HUES48 (cell line): ENCODE results near the gene NOTUM.
"Not testable (repeated sequence)": the region's sequence is repeated elsewhere in the genome, so short reads cannot be mapped to it uniquely, and the experiment has no call there.

Source experiments
- H3K27ac ChIP-seq: one replicate; pipeline ENCODE4 v1.7.0; 2013; ENCODE audit warnings: low read depth, low read length, inconsistent platforms
- H3K27me3 ChIP-seq: 2 replicates; pipeline ENCODE4 v1.6.1; 2013; ENCODE audit warnings: mild to moderate bottlenecking, low read length; ENCODE audit not compliant: control insufficient read depth, insufficient read depth
- H3K36me3 ChIP-seq: 2 replicates; pipeline ENCODE4 v1.6.1; 2013; ENCODE audit warnings: low read length; ENCODE audit not compliant: control insufficient read depth, insufficient read depth
- H3K4me1 ChIP-seq: 2 replicates; pipeline ENCODE4 v1.6.1; 2013; ENCODE audit warnings: mild to moderate bottlenecking, low read length; ENCODE audit not compliant: control insufficient read depth, insufficient read depth
- H3K4me3 ChIP-seq: 2 replicates; pipeline ENCODE4 v1.5.1; 2013; ENCODE audit warnings: mild to moderate bottlenecking, low read depth, low read length
- H3K9ac ChIP-seq: 2 replicates; pipeline ENCODE4 v1.6.1; 2013; ENCODE audit warnings: mild to moderate bottlenecking, low read depth, low read length, moderate library complexity
- H3K9me3 ChIP-seq: 2 replicates; pipeline ENCODE4 v1.6.1; 2013; ENCODE audit warnings: low read length; ENCODE audit not compliant: control insufficient read depth, insufficient read depth

The NOTUM gene

DNA sequence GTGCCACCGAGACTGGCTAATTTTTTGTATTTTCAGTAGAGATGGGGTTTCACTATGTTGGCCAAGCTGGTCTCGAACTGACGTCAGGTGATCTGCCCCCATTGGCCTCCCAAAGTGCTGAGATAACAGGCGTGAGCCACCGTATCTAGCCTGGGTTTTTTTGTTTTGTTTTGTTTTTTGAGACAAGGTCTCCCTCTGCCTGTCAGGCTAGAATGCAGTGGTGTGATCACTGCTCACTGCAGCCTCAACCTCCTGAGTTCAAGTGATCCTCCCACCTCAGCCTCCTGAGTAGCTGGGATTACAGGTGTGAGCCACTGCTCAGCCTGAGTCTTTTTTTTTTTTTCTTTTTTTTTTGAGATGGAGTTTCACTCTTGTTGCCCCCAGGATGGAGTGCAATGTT lies 7.5 kb downstream of the NOTUM start:
- not testable (repeated sequence) for H3K4me3 ChIP-seq, H3K27ac ChIP-seq, H3K9ac ChIP-seq, H3K9me3 ChIP-seq, H3K36me3 ChIP-seq, H3K4me1 ChIP-seq
- peaks cover 23% of the 10 kb centered on the region for H3K27me3 ChIP-seq

DNA sequence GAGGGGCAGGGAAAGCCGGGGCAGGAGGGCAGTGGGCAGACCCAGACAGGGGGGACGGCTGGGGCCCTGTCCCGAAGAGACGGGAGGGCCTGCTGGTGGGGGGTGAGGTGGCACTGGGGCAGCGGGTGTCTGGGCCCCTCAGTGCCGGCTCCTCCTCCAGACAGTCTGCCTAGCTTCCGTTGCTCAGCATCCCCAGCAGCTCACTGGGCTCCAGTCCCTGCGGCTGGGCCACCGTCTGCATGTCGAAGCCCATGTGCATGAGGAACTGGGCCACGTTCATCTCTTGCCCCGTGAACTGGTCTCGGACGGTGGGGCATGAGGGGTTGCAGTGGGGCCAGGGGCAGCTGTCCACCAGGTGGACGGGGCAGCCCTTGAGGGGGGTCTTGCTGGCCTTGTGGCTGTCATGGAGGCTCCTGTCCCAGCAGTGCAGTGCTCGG lies 8.2 kb downstream of the NOTUM start:
- Histone ChIP-seq H3K9ac (no peak overlapping the region), H3K4me1 (no peaks in the 10 kb centered on the region), H3K9me3 (no peaks in the 10 kb centered on the region), H3K4me3 (no peak overlapping the region), H3K27me3 (peaks cover 17% of the 10 kb centered on the region; the same call in 1 of the 2 replicates), H3K27ac (no peak overlapping the region), H3K36me3 (no peaks in the 10 kb centered on the region)

DNA sequence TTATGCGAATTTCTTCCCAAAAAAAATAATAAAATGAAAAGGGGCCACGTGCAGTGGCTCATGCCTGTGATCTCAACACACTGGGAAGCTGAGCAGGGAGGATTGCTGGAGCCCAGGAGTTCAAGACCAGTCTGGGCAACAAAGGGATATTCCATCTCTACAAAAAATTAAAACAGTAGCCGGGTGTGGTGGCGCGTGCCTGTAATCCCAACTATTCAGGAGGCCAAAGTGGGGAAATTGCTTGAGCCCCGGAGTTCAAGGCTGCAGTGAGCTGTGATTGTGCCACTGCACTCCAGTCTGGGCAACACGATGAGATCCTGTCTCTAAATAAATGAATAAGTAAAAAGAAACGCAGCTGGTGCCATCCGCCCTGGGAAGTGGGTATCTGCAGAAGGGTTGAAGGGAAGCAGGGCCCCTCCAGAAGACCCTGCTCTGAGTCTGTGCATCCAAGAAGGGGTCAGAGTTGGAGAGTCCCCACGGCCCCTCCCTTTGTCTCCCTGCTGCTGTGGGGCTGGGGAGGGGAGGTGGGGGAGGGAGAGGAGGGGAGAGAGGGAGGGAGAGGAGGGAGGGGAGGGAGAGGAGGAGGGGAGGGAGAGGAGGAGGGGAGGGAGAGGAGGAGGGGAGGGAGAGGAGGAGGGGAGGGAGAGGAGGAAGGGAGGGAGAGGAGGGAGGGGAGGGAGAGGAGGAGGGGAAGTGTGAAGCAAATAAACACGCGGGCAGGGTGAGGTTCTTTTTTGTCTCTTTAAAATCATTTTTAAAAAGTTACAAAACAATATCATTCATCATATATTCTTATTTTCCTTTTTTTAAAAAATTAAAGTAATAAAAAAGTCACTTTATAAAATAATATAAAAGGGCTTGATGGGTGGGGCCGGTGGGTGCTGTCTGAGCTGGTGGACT lies 9.0 kb downstream of the NOTUM start:
- Histone ChIP-seq H3K27ac (no peak overlapping the region), H3K9me3 (no peaks in the 10 kb centered on the region)

DNA sequence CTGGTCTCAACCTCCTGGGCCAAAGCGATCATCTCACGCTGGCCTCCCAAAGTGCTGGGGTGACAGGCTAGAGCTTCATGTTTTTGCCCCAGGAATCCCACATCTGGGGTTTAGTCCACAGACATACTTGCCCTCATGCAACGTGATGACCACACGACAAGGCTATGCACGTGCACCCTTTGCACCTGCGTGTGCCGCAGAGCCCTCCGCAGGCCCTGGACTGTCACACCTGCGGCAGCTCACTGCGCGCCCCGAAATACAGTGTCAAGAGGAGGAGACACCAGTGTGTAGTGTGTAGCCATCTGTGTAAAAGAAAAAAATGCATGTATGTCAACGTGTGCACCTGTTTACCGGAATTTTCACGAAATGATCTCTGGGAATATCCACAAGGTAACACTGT lies 10.5 kb downstream of the NOTUM start:
- Histone ChIP-seq H3K27me3 (no peaks in the 10 kb centered on the region), H3K9me3 (no peaks in the 10 kb centered on the region), H3K9ac (no peak overlapping the region), H3K4me3 (no peak overlapping the region), H3K4me1 (no peaks in the 10 kb centered on the region), H3K36me3 (no peaks in the 10 kb centered on the region), H3K27ac (no peak overlapping the region)

More for the DNA sequence above, 9.0 kb downstream of the NOTUM start:
- Histone ChIP-seq H3K4me1 (no peaks in the 10 kb centered on the region), H3K36me3 (no peaks in the 10 kb centered on the region), H3K4me3 (no peak overlapping the region), H3K9ac (no peak overlapping the region), H3K27me3 (peaks cover 9% of the 10 kb centered on the region; the same call in 1 of the 2 replicates)

DNA sequence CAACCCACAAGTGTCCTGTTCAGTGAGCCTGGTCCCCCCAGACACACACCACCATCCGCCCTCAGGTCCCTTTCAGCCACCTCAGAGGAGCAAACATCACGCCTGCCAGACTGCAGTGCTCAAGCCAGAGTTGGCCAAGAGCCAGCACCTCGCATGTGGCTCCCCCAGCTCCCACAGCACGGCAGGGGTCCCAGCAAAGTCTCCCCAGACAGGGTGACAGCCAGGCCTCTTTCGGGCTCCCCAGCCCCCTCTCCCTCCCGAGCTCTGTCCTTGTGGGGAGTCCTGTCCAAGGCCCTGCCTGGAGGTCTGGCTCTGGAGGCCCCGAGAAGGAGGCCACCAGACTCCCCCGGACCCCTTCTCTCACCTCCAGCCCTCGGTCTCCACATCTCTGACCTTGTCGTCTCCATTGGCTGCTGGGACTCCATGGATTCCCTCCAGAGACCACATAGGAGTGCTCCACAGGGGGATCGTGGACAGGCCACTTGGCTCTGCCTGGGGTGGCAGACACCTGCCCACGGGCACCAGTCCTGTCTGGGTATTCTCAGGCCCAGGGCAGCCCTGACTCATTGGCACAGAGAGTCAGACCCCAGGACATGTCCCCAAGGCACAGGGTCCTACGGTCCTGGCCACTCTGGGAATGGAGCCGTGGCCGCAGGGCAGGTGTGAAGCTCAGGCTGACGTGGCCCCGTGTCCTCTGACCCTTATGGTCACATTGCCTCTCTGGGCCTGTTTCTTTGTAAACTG lies 12.2 kb downstream of the NOTUM start:
- Histone ChIP-seq H3K9ac (no peak overlapping the region), H3K4me3 (no peak overlapping the region), H3K9me3 (no peaks in the 10 kb centered on the region), H3K27me3 (0 out of 2 replicates have a peak, but pooled peaks cover 3% of the 10 kb centered on the region), H3K27ac (no peak overlapping the region), H3K36me3 (no peaks in the 10 kb centered on the region), H3K4me1 (no peaks in the 10 kb centered on the region)

DNA sequence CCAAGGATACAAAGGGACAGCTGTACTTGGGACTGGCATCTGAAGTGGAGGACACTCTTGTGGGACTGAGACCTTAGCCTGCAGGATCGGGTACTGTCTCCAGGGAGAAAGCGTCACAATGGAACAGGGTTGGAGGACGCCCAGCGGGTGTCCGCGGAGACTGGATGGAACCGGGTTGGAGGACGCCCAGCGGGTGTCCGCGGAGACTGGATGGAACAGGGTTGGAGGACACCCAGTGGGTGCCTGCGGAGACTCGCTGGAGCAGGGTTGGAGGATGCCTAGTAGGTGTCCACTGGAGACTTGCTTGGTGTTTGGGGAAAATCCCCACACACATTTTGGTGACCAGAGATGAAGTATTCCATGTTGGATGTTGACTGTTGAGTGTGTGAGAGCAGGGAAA lies 13.8 kb downstream of the NOTUM start, which contains the start of gene MYADML2:
TSS of gene MYADML2 (minus strand) at position 45 of the 400 bp plus-strand sequence. CDS start 5,492 bp downstream, outside the sequence.
- H3K36me3 ChIP-seq: no peaks in the 10 kb centered on the region
- H3K27ac ChIP-seq: no peak within 1 kb of the TSS
- 0 out of 2 replicates have a peak, but pooled peaks cover 3% of the 10 kb centered on the region for H3K27me3 ChIP-seq
- H3K9me3 ChIP-seq: no peaks in the 10 kb centered on the region
- no peak within 1 kb of the TSS for H3K4me3 ChIP-seq
- H3K9ac ChIP-seq: no peak within 1 kb of the TSS
- 0 out of 2 replicates have a peak, but pooled peaks cover 1% of the 10 kb centered on the region for H3K4me1 ChIP-seq

DNA sequence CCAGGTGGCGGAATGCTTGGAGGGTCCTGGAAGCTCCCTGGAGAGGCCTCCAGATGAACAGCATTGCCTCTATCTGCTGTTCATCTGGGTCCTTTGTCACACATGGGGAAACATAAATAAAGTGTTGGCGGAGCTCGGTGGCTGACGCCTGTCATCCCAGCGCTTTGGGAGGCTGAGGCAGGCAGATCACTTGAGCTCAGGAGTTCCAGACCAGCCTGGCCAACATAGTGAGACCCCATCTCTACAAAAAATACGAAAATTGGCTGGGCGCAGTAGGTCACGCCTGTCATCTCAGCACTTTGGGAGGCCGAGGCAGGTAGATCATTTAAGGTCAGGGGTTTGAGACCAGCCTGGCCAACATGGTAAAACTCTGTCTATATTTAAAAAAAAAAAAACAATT lies 16.1 kb downstream of the NOTUM start:
- Histone ChIP-seq H3K36me3 (no peaks in the 10 kb centered on the region), H3K9ac (no peak overlapping the region), H3K27ac (no peak overlapping the region), H3K4me3 (no peak overlapping the region), H3K4me1 (peaks cover 11% of the 10 kb centered on the region), H3K9me3 (no peaks in the 10 kb centered on the region), H3K27me3 (0 out of 2 replicates have a peak, but pooled peaks cover 3% of the 10 kb centered on the region)

DNA sequence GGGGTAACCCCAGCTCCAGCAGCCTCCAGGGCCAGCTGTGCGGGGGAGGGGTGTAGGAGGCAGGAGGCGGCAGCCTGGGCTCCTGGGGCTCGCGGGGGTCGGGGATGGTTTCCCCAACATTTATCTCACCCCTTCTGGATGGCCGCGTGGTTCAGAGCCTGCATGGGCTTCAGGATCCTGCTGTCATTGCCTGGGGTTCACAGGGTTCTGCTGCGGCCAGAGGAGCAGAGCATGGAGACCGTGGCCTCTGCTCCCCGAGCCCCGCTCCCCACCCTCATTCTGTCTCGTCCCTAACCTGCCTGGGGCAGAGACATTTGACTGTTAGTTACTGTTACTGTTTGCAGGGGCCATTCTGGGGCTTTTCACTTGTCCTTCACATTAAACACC lies 18.8 kb downstream of the NOTUM start:
- H3K36me3 ChIP-seq: no peaks in the 10 kb centered on the region
- no peak overlapping the region for H3K27ac ChIP-seq
- no peak overlapping the region for H3K9ac ChIP-seq
- no peaks in the 10 kb centered on the region for H3K9me3 ChIP-seq
- peaks cover 11% of the 10 kb centered on the region for H3K4me1 ChIP-seq
- H3K27me3 ChIP-seq: 0 out of 2 replicates have a peak, but pooled peaks cover 3% of the 10 kb centered on the region
- H3K4me3 ChIP-seq: no peak overlapping the region

DNA sequence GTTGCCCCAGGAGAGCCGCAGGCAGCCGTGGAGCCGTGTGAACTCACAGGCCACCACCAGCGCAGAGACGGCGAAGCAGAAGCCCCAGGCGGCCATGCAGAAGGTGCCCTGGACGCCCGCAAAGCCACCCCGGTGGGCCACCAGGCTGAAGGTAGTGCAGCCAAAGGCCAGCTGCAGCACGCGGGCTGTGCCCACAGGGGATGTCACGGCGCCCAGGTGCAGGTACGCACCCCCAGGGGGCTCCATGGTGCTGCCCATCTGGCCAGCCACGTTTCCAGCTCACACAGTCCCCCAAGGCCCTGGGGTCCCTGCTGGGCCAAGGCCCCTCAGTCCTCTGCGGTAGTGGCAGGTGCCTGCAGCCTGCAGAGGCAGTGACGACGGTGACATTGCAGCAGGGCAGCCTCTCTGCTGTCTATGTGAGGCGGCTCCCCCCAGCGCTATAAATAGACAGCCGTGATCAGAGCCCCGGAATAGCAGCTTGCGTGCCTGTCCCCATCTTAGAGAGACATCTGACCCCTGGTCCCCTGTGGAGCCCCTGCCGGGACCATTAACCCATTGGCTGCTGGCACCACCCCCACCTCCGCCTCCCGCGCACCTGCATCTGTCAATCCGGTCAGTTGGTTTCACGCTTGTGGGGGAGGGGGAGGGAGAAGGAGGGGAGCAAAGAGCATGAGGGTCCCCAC lies 19.4 kb downstream of the NOTUM start:
- peaks cover 11% of the 10 kb centered on the region for H3K4me1 ChIP-seq
- no peaks in the 10 kb centered on the region for H3K9me3 ChIP-seq
- H3K27me3 ChIP-seq: 0 out of 2 replicates have a peak, but pooled peaks cover 3% of the 10 kb centered on the region
- H3K4me3 ChIP-seq: no peak overlapping the region
- H3K27ac ChIP-seq: no peak overlapping the region
- no peak overlapping the region for H3K9ac ChIP-seq
- no peaks in the 10 kb centered on the region for H3K36me3 ChIP-seq

DNA sequence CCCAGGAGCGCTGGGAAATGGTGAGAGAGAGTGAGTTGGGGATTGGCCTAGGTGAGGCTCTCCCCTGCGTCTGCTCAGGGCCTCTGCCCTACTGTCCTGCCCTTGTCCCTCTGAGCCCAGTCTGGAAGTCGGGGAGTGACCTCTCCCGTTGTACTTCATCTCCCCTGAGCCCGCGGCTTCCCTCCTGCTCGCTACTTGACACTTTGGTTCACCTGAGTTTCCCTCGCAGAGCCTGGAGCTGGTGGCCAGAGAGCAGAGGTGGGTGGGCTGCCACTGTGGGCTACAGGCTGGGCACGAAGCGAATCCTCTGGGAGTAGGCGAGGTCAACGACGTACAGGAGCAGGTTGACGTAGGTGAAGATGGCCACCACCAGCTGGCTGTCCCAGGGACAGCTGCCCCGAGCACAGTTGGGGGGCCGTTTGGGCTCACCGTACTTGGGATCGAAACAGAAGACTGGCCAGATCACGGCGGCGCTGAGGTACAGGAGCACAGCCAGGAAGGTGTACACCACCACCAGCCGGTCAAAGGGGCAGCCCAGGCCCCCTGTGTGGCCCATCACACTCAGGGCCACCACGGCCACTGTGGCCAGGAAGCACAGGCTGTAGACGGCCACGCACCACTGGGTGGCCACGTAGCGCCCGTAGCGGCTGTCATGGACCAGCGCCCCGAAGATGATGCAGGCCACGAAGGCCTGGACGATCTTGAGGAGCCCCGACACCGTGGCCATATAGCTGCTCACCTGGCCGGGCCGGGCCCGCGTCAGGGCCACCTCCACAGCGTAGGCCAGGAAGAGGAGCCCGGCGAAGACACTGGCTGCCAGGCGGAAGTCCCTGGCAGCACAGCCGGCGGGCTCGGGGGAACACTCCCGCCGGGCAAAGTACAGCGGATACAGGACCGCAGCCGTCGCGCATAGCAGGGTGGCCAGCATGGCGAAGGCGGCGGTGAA lies 20.2 kb downstream of the NOTUM start:
- peaks cover 11% of the 10 kb centered on the region for H3K4me1 ChIP-seq
- H3K27me3 ChIP-seq: 0 out of 2 replicates have a peak, but pooled peaks cover 3% of the 10 kb centered on the region
- no peak overlapping the region for H3K9ac ChIP-seq
- H3K4me3 ChIP-seq: no peak overlapping the region
- H3K36me3 ChIP-seq: no peaks in the 10 kb centered on the region
- H3K27ac ChIP-seq: no peak overlapping the region
- H3K9me3 ChIP-seq: no peaks in the 10 kb centered on the region
